Gastroesophageal sphincter (tissue), 3 donors: ENCODE data around the gene GRIK1.

ENCODE experiments used
- POLR2AphosphoS5 ChIP-seq: sonication (generic); formaldehyde crosslinking; IDR thresholded peaks from one replicate; pipeline ENCODE4 v1.6.1; 2017; ENCODE audit warnings: antibody characterized with exemption
- TF ChIP-seq, protein P1 (sequence below), 4 experiments: fragments of 200-600 bp in 2 of 4; fragments of 450-650 bp in 2 of 4; sonication (generic) in 1 of 4; IDR thresholded peaks; one replicate each; pipeline ENCODE4 v1.5.1; 2017 to 2019; ENCODE audit warnings: antibody characterized with exemption in 4 of 4, mild to moderate bottlenecking in 2 of 4, moderate library complexity in 2 of 4

DNA sequence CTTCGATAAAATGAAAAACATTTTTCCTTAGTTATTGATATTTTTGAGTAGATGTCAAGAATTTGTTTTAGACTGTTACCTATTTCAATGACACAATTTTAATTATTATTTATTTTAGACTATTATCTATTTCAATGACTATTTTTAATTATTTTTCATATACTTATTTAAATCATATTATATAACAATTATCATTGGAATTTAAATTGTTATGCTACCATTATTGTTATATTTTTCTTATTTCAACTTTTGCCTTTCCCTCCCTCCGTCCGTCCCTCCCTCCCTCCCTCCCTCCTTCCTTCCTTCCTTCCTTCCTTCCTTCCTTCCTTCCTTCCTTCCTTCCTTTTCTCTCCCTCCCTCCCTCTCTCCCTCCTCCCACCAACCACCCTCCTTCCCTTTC, 229.3 kb downstream of the GRIK1 start:
- TF ChIP-seq, protein P1, sequence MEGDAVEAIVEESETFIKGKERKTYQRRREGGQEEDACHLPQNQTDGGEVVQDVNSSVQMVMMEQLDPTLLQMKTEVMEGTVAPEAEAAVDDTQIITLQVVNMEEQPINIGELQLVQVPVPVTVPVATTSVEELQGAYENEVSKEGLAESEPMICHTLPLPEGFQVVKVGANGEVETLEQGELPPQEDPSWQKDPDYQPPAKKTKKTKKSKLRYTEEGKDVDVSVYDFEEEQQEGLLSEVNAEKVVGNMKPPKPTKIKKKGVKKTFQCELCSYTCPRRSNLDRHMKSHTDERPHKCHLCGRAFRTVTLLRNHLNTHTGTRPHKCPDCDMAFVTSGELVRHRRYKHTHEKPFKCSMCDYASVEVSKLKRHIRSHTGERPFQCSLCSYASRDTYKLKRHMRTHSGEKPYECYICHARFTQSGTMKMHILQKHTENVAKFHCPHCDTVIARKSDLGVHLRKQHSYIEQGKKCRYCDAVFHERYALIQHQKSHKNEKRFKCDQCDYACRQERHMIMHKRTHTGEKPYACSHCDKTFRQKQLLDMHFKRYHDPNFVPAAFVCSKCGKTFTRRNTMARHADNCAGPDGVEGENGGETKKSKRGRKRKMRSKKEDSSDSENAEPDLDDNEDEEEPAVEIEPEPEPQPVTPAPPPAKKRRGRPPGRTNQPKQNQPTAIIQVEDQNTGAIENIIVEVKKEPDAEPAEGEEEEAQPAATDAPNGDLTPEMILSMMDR (IDR thresholded peaks at IDR 0.05) = no peak
- TF ChIP-seq POLR2AphosphoS5 = no peak
